DOHH2 (cell line): Measurements from ENCODE around the gene TTC27.

ENCODE experiments used
- H3F3A ChIP-seq: fragments of 200-600 bp; sonication (generic), shearing (Covaris generic); 2 replicates; pipeline ENCODE4 v1.6.0; 2016; ENCODE audit warnings: antibody characterized with exemption, mild to moderate bottlenecking; ENCODE audit not compliant: control insufficient read depth, insufficient read depth
- H3K27ac ChIP-seq: fragments of 200-600 bp; sonication (generic); 2 replicates; pipeline ENCODE4 v1.5.1; 2014; ENCODE audit warnings: low read depth, mild to moderate bottlenecking, low read length, moderate library complexity
- H3K27me3 ChIP-seq: fragments of 200-600 bp; sonication (generic); 2 replicates; pipeline ENCODE4 v1.6.1; 2014; ENCODE audit warnings: mild to moderate bottlenecking, low read length, mixed read lengths; ENCODE audit not compliant: control insufficient read depth
- H3K36me3 ChIP-seq: fragments of 200-600 bp; sonication (generic); 2 replicates; pipeline ENCODE4 v1.6.1; 2014; ENCODE audit warnings: mild to moderate bottlenecking, low read length, moderate library complexity, mixed read lengths; ENCODE audit not compliant: control insufficient read depth
- H3K4me1 ChIP-seq: fragments of 200-600 bp; sonication (generic); 2 replicates; pipeline ENCODE4 v1.6.1; 2014; ENCODE audit warnings: mild to moderate bottlenecking, low read length, mixed read lengths; ENCODE audit not compliant: control insufficient read depth
- H3K4me2 ChIP-seq: fragments of 200-600 bp; sonication (generic); 2 replicates; pipeline ENCODE4 v1.6.0; 2014; ENCODE audit warnings: mild to moderate bottlenecking, low read length, moderate library complexity
- H3K4me3 ChIP-seq: fragments of 200-600 bp; sonication (generic); 2 replicates; pipeline ENCODE4 v1.5.1; 2014; ENCODE audit warnings: mild to moderate bottlenecking, low read length, mixed read lengths
- H3K79me2 ChIP-seq: fragments of 200-600 bp; sonication (generic); 2 replicates; pipeline ENCODE4 v1.6.1; 2014; ENCODE audit warnings: mild to moderate bottlenecking, low read length, mixed read lengths; ENCODE audit not compliant: control insufficient read depth
- H3K9me2 ChIP-seq: fragments of 200-600 bp; sonication (generic); replicated peaks from 2 replicates; pipeline ENCODE4 v1.6.1; 2014; ENCODE audit warnings: mild to moderate bottlenecking, low read length, mixed read lengths; ENCODE audit not compliant: control insufficient read depth
- H3K9me3 ChIP-seq: fragments of 200-600 bp; sonication (generic); 2 replicates; pipeline ENCODE4 v1.6.1; 2014; ENCODE audit warnings: antibody characterized with exemption, low read length, mixed read lengths; ENCODE audit not compliant: control insufficient read depth, insufficient read depth
- H4K20me1 ChIP-seq: fragments of 200-600 bp; sonication (generic); 2 replicates; pipeline ENCODE4 v1.6.0; 2014; ENCODE audit warnings: low read depth, mild to moderate bottlenecking, antibody characterized with exemption, low read length, moderate library complexity; ENCODE audit not compliant: control insufficient read depth, insufficient read depth
- EZH2phosphoT487 ChIP-seq: fragments of 200-600 bp; sonication (generic); IDR thresholded peaks from 2 replicates; pipeline ENCODE4 v1.6.1; 2017; ENCODE audit warnings: borderline replicate concordance, mild to moderate bottlenecking, antibody characterized with exemption, low read length, moderate library complexity, mixed read lengths
- TF ChIP-seq, protein P1 (sequence below): fragments of 200-600 bp; sonication (generic); IDR thresholded peaks from one replicate; pipeline ENCODE4 v1.5.1; 2014; ENCODE audit warnings: antibody characterized with exemption, mild to moderate bottlenecking, low read depth, low read length; ENCODE audit not compliant: poor library complexity, severe bottlenecking

The TTC27 gene

DNA sequence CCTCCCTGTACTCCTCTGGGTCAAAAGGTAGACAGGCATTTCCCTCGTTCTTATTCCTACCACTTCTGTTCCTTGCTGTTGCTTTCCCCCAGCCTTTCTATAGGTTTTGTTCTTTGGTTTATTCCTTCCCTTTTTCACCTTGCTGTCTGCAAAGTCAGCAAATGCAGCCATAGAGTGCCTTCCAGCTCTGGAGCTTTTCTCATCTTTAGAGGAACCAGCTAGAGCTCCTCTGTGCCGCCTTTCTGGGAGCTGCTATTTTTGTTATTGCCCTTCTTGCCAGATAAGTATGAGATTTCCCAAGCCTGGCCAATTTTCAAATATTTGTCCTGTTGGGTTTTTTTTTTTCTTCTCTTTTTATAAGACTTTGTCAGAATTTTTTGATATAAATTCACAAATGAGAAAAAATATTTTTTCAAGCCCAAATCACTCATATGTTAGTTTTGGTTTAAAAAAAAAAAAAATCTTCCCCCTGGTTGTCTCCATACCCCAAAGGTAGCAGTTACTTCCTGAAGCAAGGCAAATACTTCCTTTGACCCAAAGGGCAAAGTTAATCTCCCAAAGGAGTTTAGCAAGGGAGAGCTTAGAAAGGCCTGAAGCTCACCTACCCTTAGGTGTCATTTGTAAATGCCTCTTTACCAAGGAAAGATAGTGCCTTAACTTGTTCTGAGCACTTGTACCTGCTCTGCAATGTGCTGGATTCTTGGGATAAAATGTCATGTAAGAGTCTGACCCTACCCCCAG lies 5.1 kb upstream of the TTC27 start:
- H3K36me3 ChIP-seq, result peaks cover 20% of the 10 kb centered on the region

DNA sequence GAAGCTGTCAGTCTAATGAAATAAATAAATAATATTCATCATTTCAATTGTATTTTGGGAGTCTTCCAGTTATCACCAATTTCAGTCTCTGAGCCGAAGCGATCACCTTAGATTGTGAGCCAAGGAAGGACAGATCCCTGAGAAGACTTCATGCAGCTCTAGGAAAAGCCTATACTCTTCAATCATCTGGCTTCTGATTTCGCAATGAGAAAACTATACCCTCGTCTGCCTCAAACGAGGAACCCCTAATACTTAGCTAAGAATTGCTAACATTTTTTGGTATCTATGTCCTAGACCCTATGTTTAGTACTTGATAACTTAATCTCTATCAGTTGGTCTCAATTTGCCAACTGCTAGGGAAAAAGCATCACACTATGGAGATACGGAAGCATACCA lies 4.5 kb upstream of the TTC27 start:
- no peak for TF ChIP-seq EZH2phosphoT487
- TF ChIP-seq, protein P1, sequence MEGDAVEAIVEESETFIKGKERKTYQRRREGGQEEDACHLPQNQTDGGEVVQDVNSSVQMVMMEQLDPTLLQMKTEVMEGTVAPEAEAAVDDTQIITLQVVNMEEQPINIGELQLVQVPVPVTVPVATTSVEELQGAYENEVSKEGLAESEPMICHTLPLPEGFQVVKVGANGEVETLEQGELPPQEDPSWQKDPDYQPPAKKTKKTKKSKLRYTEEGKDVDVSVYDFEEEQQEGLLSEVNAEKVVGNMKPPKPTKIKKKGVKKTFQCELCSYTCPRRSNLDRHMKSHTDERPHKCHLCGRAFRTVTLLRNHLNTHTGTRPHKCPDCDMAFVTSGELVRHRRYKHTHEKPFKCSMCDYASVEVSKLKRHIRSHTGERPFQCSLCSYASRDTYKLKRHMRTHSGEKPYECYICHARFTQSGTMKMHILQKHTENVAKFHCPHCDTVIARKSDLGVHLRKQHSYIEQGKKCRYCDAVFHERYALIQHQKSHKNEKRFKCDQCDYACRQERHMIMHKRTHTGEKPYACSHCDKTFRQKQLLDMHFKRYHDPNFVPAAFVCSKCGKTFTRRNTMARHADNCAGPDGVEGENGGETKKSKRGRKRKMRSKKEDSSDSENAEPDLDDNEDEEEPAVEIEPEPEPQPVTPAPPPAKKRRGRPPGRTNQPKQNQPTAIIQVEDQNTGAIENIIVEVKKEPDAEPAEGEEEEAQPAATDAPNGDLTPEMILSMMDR, result no peak
- H3F3A ChIP-seq, result peaks cover 17% of the 10 kb centered on the region
- no peak overlapping the region for H3K4me3 ChIP-seq
- no peaks in the 10 kb centered on the region for H3K27me3 ChIP-seq
- H4K20me1 ChIP-seq, result no peaks in the 10 kb centered on the region
- no peak overlapping the region for H3K27ac ChIP-seq
- peaks cover 17% of the 10 kb centered on the region for H3K36me3 ChIP-seq
- no peak overlapping the region for H3K4me2 ChIP-seq
- no peaks in the 10 kb centered on the region for H3K9me3 ChIP-seq
- H3K9me2 ChIP-seq, result no peaks in the 10 kb centered on the region
- H3K79me2 ChIP-seq, result peaks cover 3% of the 10 kb centered on the region
- peaks cover 7% of the 10 kb centered on the region for H3K4me1 ChIP-seq

More for the DNA sequence above, 5.1 kb upstream of the TTC27 start:
- Histone ChIP-seq H3K4me1 (peaks cover 7% of the 10 kb centered on the region), H3K9me2 (no peaks in the 10 kb centered on the region), H3K27me3 (no peaks in the 10 kb centered on the region), H3K27ac (no peak overlapping the region), H4K20me1 (no peaks in the 10 kb centered on the region), H3K4me2 (no peak overlapping the region), H3K9me3 (no peaks in the 10 kb centered on the region), H3F3A (peaks cover 17% of the 10 kb centered on the region), H3K79me2 (no peaks in the 10 kb centered on the region), H3K4me3 (no peak overlapping the region)
- TF ChIP-seq EZH2phosphoT487, result no peak
- TF ChIP-seq, protein P1, result no peak

DNA sequence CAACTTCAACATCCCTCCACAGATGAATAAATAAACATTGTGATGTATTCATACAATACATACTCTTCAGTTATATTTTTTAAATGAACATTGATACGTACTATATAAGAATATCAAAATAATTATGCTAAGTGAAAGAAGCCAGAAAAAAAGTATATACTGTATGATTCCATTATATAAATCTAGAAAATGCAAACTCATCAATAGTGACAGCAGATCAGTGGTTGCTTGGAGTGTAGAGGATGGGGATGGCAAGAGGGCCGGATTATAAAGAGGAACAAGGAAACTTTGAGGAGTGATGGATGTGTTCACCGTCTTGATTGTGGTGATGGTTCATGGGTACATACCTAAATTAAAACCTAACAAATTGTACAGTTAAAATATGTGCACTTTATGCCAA lies 3.0 kb upstream of the TTC27 start:
- H3K4me2 ChIP-seq, result no peak overlapping the region
- no peak overlapping the region for H3K4me3 ChIP-seq
- TF ChIP-seq EZH2phosphoT487, result no peak
- TF ChIP-seq, protein P1, result no peak
- no peaks in the 10 kb centered on the region for H3K9me2 ChIP-seq
- H3K27ac ChIP-seq, result no peak overlapping the region
- H3K27me3 ChIP-seq, result no peaks in the 10 kb centered on the region
- no peaks in the 10 kb centered on the region for H4K20me1 ChIP-seq
- peaks cover 10% of the 10 kb centered on the region for H3K36me3 ChIP-seq
- peaks cover 16% of the 10 kb centered on the region for H3K4me1 ChIP-seq
- peaks cover 16% of the 10 kb centered on the region for H3K79me2 ChIP-seq
- no peaks in the 10 kb centered on the region for H3K9me3 ChIP-seq
- peaks cover 17% of the 10 kb centered on the region for H3F3A ChIP-seq
